Breast epithelium (tissue), 4 donors: Measurements from ENCODE around the gene C16orf82. TPM values are rescaled to one million over a fixed set of nuclear protein-coding genes. Genes with fewer than 3 reads are reported as not detected.

Source experiments
- DNase-seq, 2 donors: peaks; one replicate each; pipeline ENCODE4 v3.0.0-alpha.2; 2019; ENCODE audit warnings: low spot score in 2 of 2
- H3K27ac ChIP-seq, 2 donors: fragments of 200-600 bp; sonication (generic) in 1 of 2; one replicate each; pipeline ENCODE4 v1.5.1; 2016 to 2019; ENCODE audit warnings: mild to moderate bottlenecking in 1 of 2
- H3K27me3 ChIP-seq, 2 donors: fragments of 200-600 bp; sonication (generic) in 1 of 2; one replicate each; pipeline versions ENCODE4 v1.5.1 to v1.6.0; 2017 to 2019; ENCODE audit warnings: control low read depth in 1 of 2, mild to moderate bottlenecking in 1 of 2
- H3K36me3 ChIP-seq: fragments of 200-600 bp; one replicate; pipeline ENCODE4 v1.5.1; 2019
- H3K4me1 ChIP-seq, 2 donors: fragments of 200-600 bp; sonication (generic); one replicate each; pipeline ENCODE4 v1.5.1; 2016 to 2019; ENCODE audit warnings: control low read depth in 1 of 2
- H3K4me3 ChIP-seq, 3 donors: fragments of 200-600 bp; sonication (generic); 1 replicate in 2 of 3; 2 replicates in 1 of 3; pipeline ENCODE4 v1.5.1; 2016 to 2019; ENCODE audit warnings: mild to moderate bottlenecking in 3 of 3, moderate library complexity in 2 of 3
- H3K9me3 ChIP-seq, 2 donors: fragments of 200-600 bp; sonication (generic) in 1 of 2; one replicate each; pipeline ENCODE4 v1.5.1; 2016 to 2019; ENCODE audit warnings: control low read depth in 1 of 2
- POLR2A ChIP-seq: fragments of 450-650 bp; IDR thresholded peaks from one replicate; pipeline ENCODE4 v1.6.1; 2016; ENCODE audit warnings: antibody characterized with exemption, mild to moderate bottlenecking, moderate library complexity
- POLR2AphosphoS5 ChIP-seq, 3 donors: sonication (generic); formaldehyde crosslinking; IDR thresholded peaks; one replicate each; pipeline ENCODE4 v1.6.1; 2017; ENCODE audit warnings: antibody characterized with exemption in 3 of 3
- intact Hi-C: fragments of 100-400 bp; cut with DNase I; formaldehyde crosslinking; loops from one replicate; pipeline ENCODE4 v1.15.1; 2023; ENCODE audit warnings: low total_unique reads
- total RNA-seq, 3 donors: library from RNA; depleted of rRNA; stranded (reverse); fragments of >200 nt; gene quantifications; one replicate each; pipeline ENCODE4 v1.1.0, GENCODE V29; 2016
- TF ChIP-seq, protein P1 (sequence below), 3 donors: fragments of 450-650 bp; IDR thresholded peaks; one replicate each; pipeline ENCODE4 v1.5.1; 2016 to 2017; ENCODE audit warnings: antibody characterized with exemption in 3 of 3, mild to moderate bottlenecking in 3 of 3, moderate library complexity in 3 of 3

Gene C16orf82
- total RNA-seq, 3 donors from 2014 or later, result 0.16 TPM; not detected in 2

DNA sequence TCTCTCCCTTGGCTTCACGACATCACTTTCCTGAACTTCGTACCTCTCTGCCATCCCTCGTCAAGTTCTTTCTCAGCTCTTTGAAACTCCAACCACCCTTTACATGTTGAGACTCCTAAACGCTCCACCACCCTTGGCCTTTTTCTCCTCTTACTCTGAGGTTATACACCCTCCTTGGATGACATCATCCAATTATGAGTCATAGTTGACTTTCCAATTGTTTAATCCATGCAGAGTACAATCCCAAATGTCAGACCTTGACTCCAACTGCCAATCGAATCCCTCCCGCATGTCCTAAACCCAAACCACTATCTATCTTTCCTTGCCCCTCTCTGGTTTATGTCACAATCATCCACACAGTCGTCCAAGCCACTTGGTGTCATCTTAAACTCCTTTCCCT, 18.4 kb upstream of the C16orf82 start:
- intact Hi-C loops, result no loop called here
- Histone ChIP-seq H3K36me3 (no peaks in the 10 kb centered on the region), H3K27ac (no peak overlapping the region), H3K4me1 (no peaks in the 10 kb centered on the region), H3K27me3 (no peaks in the 10 kb centered on the region), H3K4me3 (no peak overlapping the region), H3K9me3 (peaks cover 0 to 4% of the 10 kb centered on the region in 2 donors)
- no peak for DNase-seq
- TF ChIP-seq POLR2A, result no peak
- TF ChIP-seq, protein P1, sequence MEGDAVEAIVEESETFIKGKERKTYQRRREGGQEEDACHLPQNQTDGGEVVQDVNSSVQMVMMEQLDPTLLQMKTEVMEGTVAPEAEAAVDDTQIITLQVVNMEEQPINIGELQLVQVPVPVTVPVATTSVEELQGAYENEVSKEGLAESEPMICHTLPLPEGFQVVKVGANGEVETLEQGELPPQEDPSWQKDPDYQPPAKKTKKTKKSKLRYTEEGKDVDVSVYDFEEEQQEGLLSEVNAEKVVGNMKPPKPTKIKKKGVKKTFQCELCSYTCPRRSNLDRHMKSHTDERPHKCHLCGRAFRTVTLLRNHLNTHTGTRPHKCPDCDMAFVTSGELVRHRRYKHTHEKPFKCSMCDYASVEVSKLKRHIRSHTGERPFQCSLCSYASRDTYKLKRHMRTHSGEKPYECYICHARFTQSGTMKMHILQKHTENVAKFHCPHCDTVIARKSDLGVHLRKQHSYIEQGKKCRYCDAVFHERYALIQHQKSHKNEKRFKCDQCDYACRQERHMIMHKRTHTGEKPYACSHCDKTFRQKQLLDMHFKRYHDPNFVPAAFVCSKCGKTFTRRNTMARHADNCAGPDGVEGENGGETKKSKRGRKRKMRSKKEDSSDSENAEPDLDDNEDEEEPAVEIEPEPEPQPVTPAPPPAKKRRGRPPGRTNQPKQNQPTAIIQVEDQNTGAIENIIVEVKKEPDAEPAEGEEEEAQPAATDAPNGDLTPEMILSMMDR (IDR thresholded peaks at IDR 0.05), result no peak
- TF ChIP-seq POLR2AphosphoS5 (IDR thresholded peaks at IDR 0.05), result no peak

DNA sequence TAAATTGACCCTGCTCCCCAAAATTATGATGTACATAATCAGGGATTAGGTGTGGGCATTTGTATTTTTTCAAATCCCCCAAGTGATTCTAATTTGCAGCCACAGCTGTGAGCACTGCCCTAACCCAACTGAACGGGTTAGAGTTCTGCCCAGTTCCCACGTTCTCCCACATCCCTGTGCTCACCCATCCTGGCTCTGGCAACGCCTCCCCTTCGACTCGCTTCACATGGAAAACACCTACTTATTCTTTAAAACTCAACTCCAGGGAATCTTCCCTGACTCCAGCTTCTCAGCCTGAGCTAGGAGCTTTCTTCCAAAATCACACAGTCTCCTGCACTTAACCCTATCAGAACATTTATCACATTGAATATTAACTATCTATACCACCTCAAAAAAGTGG, 17.6 kb upstream of the C16orf82 start:
- TF ChIP-seq, protein P1 (IDR thresholded peaks at IDR 0.05), result no peak
- no peak for TF ChIP-seq POLR2A
- no peak for TF ChIP-seq POLR2AphosphoS5 (IDR thresholded peaks at IDR 0.05)
- no peak overlapping the region for H3K4me3 ChIP-seq
- no peak overlapping the region for H3K27ac ChIP-seq
- peaks cover 0 to 4% of the 10 kb centered on the region in 2 donors for H3K9me3 ChIP-seq
- H3K27me3 ChIP-seq, result no peaks in the 10 kb centered on the region
- H3K4me1 ChIP-seq, result no peaks in the 10 kb centered on the region
- intact Hi-C loops, result no loop called here
- DNase-seq, result no peak
- no peaks in the 10 kb centered on the region for H3K36me3 ChIP-seq

DNA sequence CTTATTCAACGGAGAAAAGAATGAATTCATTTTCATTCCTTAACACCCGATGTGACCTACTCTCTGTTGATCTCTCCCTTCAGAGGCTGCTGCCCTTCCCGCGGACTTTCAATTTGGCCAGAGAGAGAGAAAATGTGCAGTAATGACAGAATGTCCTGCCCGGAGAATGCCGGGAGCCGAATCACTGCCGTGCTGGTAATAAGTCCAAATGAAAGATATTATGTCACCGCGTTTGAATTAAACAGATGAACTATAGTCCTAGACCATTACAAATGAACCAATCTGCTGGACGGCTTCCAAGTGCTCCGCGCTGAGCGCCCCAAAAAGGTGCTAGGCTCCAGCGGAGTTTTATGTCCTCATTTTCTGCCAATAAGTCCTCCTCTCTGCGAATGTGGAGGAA, 14.7 kb upstream of the C16orf82 start:
- no peaks in the 10 kb centered on the region for H3K27me3 ChIP-seq
- TF ChIP-seq POLR2A, result no peak
- TF ChIP-seq, protein P1 (IDR thresholded peaks at IDR 0.05), result no peak
- no peak for TF ChIP-seq POLR2AphosphoS5 (IDR thresholded peaks at IDR 0.05)
- no peak for DNase-seq
- intact Hi-C loops, result no loop called here
- H3K9me3 ChIP-seq, result peaks cover 0 to 5% of the 10 kb centered on the region in 2 donors
- H3K27ac ChIP-seq, result no peak overlapping the region
- H3K36me3 ChIP-seq, result no peaks in the 10 kb centered on the region
- no peaks in the 10 kb centered on the region for H3K4me1 ChIP-seq
- peak overlapping the region in 1 of 3 donors; percentile 40 for H3K4me3 ChIP-seq

DNA sequence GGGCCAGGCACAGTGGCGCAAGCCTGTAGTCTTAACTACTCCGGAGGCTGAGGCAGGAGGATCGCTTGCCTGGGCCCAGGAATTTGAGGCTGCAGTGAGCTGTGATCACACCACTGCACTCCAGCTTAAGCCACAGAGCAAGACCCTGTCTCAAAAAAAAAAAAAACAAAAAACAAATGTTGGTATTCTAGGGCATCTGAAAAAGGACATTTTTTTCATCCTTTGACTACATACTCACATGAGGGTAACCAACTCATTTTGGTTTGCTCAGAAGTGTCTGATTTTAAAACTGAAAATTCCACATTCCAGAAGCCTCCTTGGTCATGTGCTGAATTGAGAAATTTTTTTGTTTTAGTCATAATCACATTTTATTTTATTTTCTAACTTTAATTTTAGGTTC, 12.7 kb upstream of the C16orf82 start:
- Histone ChIP-seq H3K4me1 (no peaks in the 10 kb centered on the region), H3K27me3 (no peaks in the 10 kb centered on the region), H3K36me3 (no peaks in the 10 kb centered on the region), H3K9me3 (peaks cover 0 to 5% of the 10 kb centered on the region in 2 donors), H3K4me3 (no peak overlapping the region), H3K27ac (no peak overlapping the region)
- TF ChIP-seq POLR2AphosphoS5 (IDR thresholded peaks at IDR 0.05), result no peak
- DNase-seq, result no peak
- intact Hi-C loops, result no loop called here

DNA sequence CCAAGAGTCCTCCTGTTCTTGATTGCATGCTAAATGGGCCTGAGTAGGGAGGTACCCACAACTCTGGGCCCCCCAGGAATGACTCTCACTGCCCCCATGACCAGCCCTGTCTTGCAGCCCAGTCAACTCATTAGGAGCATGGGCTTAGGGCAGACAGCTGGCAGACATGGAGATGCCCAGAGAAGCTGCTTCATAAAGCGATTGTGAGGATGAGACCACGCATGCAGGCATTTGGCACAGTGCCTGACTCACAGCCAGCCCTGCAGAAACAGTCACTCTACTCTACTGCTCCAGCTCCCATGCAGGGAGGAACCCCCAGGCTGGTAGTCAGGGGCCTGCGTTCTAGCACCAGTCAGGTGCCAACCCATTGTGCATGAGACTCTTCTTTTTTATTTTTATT, 8.4 kb upstream of the C16orf82 start:
- H3K4me1 ChIP-seq, result no peaks in the 10 kb centered on the region
- H3K4me3 ChIP-seq, result no peak overlapping the region
- no peaks in the 10 kb centered on the region for H3K27me3 ChIP-seq
- intact Hi-C loops, result loop anchor here (2.0 kb wide), 1 partner anchor 71 kb away; no protein-coding TSS in a partner anchor
- peaks cover 0 to 5% of the 10 kb centered on the region in 2 donors for H3K9me3 ChIP-seq
- TF ChIP-seq, protein P1 (IDR thresholded peaks at IDR 0.05), result no peak
- TF ChIP-seq POLR2A (no peak), POLR2AphosphoS5 (IDR thresholded peaks at IDR 0.05) (no peak)
- H3K27ac ChIP-seq, result no peak overlapping the region
- H3K36me3 ChIP-seq, result no peaks in the 10 kb centered on the region
- no peak for DNase-seq

DNA sequence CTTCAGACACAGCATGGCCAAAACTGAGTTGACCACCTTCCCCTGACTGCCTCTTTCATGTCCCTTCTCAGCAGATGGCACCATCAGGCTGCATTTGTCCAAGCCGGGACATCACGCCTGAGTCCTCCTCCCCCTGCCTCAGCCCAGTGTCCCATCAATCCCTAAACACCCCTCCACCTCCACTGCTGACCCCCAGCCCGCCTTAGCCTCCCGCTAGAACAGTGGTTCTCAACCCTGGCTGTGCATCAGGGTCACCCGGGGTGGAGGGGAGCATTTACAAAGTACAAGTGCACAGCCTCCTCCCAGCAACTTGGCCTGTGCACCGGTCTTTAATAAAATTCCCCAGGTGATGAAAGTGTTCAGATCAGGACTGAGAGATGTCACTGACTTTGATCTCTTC, 4.0 kb downstream of the C16orf82 start:
- no peak overlapping the region for H3K4me3 ChIP-seq
- DNase-seq, result no peak
- H3K9me3 ChIP-seq, result peaks cover 0 to 8% of the 10 kb centered on the region in 2 donors
- H3K27me3 ChIP-seq, result no peaks in the 10 kb centered on the region
- TF ChIP-seq POLR2A, result no peak
- TF ChIP-seq, protein P1 (IDR thresholded peaks at IDR 0.05), result no peak
- TF ChIP-seq POLR2AphosphoS5 (IDR thresholded peaks at IDR 0.05), result no peak
- no peaks in the 10 kb centered on the region for H3K4me1 ChIP-seq
- H3K27ac ChIP-seq, result no peak overlapping the region
- intact Hi-C loops, result no loop called here
- H3K36me3 ChIP-seq, result no peaks in the 10 kb centered on the region
